HG03521 (cell line): ENCODE results near the gene RAD51B.

Experiments used
- ATAC-seq: cut with Tn5 transposase; IDR thresholded peaks from one replicate; pipeline ENCODE4 v1.9.1; 2021; ENCODE audit warnings: mild to moderate bottlenecking, moderate library complexity; ENCODE audit not compliant: unreplicated experiment

Gene RAD51B

GRCh38 chr14:68469208-68469713 lies 649.7 kb downstream of the RAD51B start:
- ATAC-seq, result no peak

DNA sequence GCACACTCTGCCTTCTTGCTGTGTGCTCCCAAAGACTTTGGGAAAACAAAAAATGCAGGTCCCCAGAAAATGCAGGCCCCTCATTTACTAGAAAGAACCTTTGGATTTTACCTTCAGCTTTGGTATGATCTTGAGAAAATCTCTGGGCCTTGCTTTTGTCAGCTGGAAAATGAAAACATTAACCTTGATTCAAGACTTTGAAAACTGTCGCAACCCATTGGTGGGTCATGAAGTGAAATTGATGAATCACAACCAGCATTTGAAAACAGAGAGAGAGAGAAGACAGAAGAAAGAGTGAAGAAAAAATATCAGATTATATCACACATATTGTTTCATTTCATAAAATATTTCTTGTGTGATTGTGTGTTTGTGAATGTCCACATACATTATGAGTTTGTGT lies 650.8 kb downstream of the RAD51B start:
- no peak for ATAC-seq

DNA sequence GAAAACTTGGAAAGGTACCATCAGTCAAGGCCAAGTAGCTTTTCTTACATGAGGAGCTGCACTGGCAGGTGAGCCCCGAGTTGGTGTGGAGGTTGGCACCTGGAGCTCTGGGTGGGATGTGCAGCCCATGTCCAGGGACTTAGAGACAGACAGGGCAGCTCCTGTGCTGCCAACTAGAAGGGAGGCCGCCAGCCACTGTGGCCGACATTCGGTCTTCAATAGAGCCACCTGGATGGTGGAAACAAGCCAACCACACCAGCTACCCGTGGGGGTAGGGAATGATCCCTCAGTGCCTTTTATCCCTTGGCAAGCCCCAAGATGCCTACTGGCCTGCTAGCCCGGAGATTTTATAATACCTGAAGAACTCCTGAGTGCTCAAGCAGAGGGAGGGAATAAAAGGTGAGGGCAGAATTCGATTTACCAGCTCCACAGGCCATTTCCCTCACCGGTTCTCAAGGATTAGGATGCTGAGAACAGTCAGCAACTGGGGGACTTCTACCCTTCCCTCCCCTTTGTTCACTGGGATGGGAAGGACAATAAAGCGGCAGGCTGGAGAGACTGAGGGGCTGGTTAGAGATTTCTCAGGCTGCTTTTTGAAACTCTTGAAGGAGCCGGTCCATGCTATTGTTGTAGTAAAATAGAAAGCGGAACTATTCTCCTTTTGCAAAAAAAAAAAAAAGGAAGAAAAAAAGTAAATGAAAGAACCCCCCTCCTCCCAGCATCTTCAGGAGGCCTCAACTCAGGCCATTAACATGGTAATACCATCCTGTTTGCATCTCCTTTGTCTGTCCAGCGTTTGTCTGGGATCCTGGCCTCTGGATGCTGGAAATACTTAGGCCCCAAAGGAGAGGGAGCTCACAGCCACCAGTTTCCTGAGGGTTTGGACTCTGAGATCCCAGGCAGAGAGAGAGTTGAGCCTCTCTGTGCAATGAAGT lies 651.7 kb downstream of the RAD51B start:
- ATAC-seq, result no peak

GRCh38 chr14:68471964-68472508 lies 652.5 kb downstream of the RAD51B start:
- ATAC-seq, result no peak

DNA sequence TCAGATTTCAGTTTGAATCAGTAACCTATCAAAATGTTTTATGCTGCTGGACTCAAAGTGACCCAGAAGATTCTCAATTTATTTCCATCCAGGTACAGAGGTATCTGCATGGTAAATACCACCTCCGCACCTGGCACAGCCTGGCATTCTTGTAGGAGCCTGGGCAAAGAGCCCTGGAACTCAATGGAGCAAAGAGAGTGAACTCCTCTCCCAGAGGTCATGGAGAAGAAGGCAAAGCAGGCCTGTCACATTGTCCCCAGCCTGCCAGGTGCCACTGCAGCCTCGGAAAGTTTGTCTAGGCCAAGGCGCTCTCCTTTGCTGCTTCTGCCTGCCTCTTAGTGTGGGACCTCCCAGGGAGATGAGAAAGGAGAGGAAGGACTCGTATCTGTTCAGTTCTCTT lies 653.5 kb downstream of the RAD51B start:
- no peak for ATAC-seq

DNA sequence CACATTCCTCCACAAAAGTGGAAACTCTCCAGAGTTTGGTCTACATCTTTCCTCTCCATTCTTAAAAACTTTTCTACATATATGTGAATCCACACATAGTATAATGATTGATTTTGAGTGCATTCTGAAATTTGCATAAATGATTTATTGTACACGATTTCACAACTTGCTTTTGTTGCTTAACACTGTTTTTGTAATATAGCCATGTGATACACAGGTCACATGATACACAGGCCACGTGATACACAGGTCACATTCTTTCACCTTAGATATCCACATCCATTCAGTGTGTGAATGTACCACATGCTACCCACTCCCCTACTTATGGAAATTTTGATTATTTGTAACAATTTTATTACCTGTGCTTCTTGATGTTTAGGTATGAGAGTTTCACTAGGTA lies 654.2 kb downstream of the RAD51B start:
- ATAC-seq, result no peak

DNA sequence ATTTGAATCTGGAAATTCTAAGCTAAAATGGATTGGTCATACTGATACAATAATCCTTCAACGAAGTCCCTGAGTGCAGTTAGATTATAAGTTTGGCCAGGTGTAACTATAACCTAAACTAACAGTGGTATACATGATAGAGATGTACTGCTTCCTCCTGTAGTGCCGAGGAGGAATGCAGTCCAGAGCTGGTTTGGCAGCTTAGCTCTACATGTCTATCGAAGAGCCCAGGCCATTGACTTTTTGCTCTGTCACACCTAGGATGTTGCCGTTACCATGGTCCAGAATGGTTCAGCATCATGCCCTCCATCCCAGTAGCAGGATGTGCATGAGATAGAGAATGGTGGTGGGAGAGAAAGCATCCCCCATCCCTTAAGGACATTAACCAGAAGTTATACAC lies 655.2 kb downstream of the RAD51B start:
- no peak for ATAC-seq

GRCh38 chr14:68475802-68476201 lies 656.2 kb downstream of the RAD51B start:
- ATAC-seq, result no peak

DNA sequence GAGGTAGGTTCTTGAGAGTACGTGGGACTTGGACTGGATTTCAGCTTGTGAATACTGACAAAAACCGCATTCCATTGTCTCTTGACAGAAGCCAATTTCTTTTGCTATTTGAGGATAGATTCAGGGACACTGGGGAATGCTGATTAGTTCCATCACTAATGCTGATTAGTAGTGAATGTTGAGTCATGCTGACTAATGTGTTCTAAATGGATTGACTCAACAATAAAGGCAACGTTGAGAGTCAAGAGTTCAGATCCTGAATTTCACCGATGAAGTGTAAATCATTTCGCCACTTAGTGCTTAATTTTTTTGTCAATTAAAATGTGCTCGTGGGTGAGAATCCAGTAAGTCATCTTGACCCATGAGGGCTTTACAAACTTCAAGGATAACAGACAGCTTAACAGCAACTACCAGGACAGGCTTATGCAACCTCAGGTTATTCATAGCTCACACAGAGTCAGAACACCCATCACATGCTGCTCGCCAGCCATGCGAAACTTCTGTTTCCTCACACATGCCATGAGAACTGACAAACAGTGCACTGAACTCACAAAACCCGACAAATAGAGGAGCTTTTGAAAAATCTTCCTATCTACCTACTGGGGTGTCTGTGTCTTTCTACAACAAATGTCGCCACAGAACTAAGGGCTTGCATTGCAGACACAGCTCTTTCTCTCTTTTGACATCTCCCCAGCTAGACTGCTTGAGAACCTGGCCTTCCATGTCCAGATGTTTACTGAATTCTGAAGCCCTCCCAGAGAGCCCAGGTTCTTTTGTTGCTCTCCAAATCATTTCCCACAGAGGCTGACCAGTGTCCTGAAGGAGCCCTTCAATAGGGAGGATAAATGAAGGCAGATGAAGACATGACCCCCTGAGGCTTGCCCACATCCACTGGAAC lies 656.9 kb downstream of the RAD51B start:
- ATAC-seq, result peak; percentile 69

GRCh38 chr14:68477110-68477455 lies 657.5 kb downstream of the RAD51B start:
- ATAC-seq, result no peak

- no peak for ATAC-seq
These were observed 658.0 kb downstream of the RAD51B start for GRCh38 chr14:68477461-68478085.

DNA sequence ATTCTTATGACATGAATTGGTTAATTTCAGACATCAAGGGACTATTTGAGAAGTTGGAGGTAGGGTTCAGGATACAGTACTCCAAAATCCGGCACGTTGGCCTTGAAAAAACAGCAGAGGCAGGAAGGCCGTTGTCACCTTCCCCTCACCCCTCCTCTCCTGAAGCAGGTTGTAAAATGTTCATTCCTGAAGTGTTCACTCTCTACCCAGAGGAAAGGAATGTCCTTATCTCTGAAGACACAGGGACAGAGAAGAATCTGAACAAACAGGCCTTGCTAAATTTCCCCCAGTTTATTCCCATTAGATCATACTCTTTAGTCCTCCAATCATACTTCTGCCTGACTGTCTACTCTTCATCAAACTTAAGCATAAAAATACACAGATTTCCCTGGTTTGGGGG lies 659.7 kb downstream of the RAD51B start:
- no peak for ATAC-seq

GRCh38 chr14:68482018-68482417 lies 662.4 kb downstream of the RAD51B start:
- no peak for ATAC-seq

DNA sequence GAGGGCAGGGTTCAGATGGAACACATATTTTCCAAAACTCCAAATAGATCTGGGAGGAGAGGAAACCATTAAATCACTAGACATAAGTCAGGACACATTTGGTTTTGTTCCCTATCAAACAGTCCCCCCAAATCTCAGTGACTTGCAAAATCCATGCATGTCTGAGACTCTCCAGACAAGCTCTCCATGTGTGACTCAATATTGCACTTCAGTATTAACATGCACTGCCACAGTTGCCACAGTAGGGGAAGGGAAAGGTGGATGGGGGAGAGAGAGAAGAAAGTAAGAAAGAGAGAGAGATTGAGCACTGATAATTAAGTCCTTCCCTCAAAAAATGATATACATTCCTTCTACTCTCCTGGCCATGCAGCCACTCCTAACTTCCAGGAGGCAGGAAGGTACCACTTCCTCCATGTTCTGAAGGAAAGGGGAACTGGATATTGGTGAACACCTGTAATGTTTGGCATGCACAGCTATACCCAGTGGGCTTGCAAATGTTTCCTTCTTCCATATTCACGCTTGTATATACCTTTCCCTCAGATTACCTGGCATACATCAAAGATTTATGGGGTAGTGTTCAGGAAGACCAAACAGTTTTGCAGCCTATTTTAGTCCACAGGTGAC lies 663.3 kb downstream of the RAD51B start:
- no peak for ATAC-seq

GRCh38 chr14:68486033-68486732 lies 666.6 kb downstream of the RAD51B start:
- no peak for ATAC-seq

- no peak for ATAC-seq
These were observed 667.2 kb downstream of the RAD51B start for GRCh38 chr14:68486809-68487208.

DNA sequence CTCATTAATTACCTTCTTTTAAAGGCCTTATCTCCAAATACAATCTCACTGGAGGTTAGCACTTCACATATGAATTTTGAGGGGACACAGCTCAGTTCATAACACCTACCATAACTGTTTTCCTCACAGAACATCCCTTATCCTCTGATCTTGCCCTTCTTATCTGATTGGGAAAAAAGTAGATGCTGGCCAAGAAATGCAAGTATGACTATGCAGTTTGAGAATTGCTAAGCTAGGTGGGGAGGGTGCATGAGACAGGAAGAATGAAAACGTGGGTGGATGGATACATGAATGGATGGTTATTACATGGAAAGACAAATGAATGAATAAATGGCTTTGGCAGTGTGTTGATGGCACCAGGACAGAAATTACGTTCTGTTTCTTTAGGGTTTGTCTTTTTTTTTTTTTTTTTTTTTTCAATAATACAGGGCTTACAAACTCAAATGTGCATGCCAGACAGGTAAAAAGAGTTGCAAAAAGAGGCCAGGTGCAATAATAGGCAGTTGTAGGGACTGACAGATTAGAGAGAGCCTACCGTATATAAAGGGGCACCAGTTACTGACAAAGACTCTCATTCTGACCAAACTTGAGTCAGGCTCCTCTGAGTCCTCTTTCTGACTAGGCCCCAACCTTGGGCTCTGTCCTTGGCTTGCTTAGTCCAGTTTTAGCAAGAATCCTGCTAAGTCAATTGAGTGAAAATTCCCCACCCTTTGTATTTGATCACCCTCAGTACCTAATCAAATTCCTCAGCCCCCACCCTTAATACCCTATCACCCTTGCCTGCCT lies 668.4 kb downstream of the RAD51B start:
- no peak for ATAC-seq

DNA sequence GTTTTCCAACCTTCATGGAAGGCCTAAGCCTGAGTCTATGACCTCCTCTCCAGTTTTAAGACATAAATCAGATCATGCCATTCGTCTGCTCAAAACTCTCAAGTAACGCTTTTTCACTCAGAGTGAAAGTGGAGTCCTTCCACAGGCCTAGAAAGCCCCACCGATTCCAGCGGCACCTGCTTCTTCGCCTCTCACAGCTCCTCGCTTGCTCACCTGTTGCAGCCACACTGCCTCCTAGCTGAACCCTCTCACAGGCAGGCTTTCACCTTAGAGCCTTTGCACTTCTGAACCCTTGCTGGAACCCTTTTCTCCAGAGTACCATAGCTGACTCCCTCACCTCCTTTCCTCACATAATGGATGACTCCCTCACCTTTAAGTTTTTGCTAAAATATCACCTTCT lies 672.2 kb downstream of the RAD51B start:
- no peak for ATAC-seq
